HCT116 (cell line): Measurements from ENCODE around the gene POLK. TPM values are rescaled to one million over a fixed set of nuclear protein-coding genes. Genes with fewer than 3 reads are reported as not detected.

ENCODE experiments used
- ATAC-seq: fragments of 200-7000 bp; cut with Tn5 transposase; 2 replicates; pipeline ENCODE4 v1.9.1; 2020; ENCODE audit warnings: mild to moderate bottlenecking, moderate library complexity
- BruUV-seq: library from RNA; stranded (reverse); fragments of 400-500 nt; replicated peaks from 2 replicates; lab custom pipeline; 2021; lab: Mats Ljungman, UMichigan
- CTCF ChIA-PET: fragments of 300-600 bp; sonication (Branson Sonifier 250); formaldehyde crosslinking; loops from one replicate; lab custom pipeline; 2021; ENCODE audit warnings: antibody characterized with exemption; lab: Charles Lee
- POLR2A ChIA-PET: fragments of 300-600, 350-600 bp; sonication (Branson Sonifier 250); formaldehyde crosslinking; loops from one replicate; lab custom pipeline; 2021; ENCODE audit warnings: antibody characterized with exemption; lab: Charles Lee
- RAD21 ChIA-PET, 2 experiments: fragments of 300-600 bp; sonication (Branson Sonifier 250); formaldehyde crosslinking; loops; one replicate each; lab custom pipeline; 2023; ENCODE audit warnings: low total read pairs in 2 of 2; ENCODE audit not compliant: uncharacterized antibody in 2 of 2, unreplicated experiment in 2 of 2, low non-redundant PET in 1 of 2; lab: Charles Lee
- DNase-seq: peaks from one replicate; pipeline ENCODE4 v3.0.0-alpha.2; 2010; ENCODE audit warnings: low read depth, low spot score
- H2AFZ ChIP-seq: fragments of 200-600 bp; shearing (Covaris generic), sonication (generic); 2 replicates; pipeline ENCODE4 v1.6.1; 2017; ENCODE audit warnings: low read depth, mixed run types, mixed read lengths, antibody characterized with exemption, low read length; ENCODE audit not compliant: poor library complexity, severe bottlenecking
- H3K27ac ChIP-seq: 2 replicates; pipeline ENCODE4 v1.5.1; 2012; ENCODE audit warnings: low read depth, low read length
- H3K27me3 ChIP-seq: fragments of 200-600 bp; sonication (generic); 2 replicates; pipeline ENCODE4 v1.6.1; 2016; ENCODE audit warnings: mixed run types, low read length, mixed read lengths; ENCODE audit not compliant: insufficient read depth
- H3K36me3 ChIP-seq, 2 experiments: fragments of 200-500 bp in 1 of 2; fragments of 200-600 bp in 1 of 2; sonication (Bioruptor generic) in 1 of 2; sonication (generic) in 1 of 2; 2 replicates each; pipeline versions ENCODE4 v1.5.1 to v1.6.1; 2014 to 2016; ENCODE audit warnings: low read length in 2 of 2, inconsistent platforms in 1 of 2, mixed read lengths in 1 of 2, mixed run types in 1 of 2; ENCODE audit not compliant: insufficient read depth in 2 of 2, control insufficient read depth in 1 of 2
- H3K4me1 ChIP-seq, 2 experiments: fragments of 200-600 bp in 1 of 2; sonication (generic) in 1 of 2; 2 replicates each; pipeline versions ENCODE4 v1.5.1 to v1.6.1; 2012 to 2017; ENCODE audit warnings: low read length in 2 of 2, inconsistent platforms in 1 of 2, mild to moderate bottlenecking in 1 of 2, mixed read lengths in 1 of 2, mixed run types in 1 of 2, moderate library complexity in 1 of 2; ENCODE audit not compliant: insufficient read depth in 2 of 2, control insufficient read depth in 1 of 2
- H3K4me2 ChIP-seq: fragments of 200-600 bp; sonication (generic); 2 replicates; pipeline ENCODE4 v1.6.1; 2017; ENCODE audit warnings: mixed run types, low read length, mixed read lengths
- H3K4me3 ChIP-seq, 2 experiments: fragments of 200-600 bp in 1 of 2; sonication (generic) in 1 of 2; replicated peaks in 1 of 2; 2 replicates each; pipeline ENCODE4 v1.5.1; 2011 to 2016; ENCODE audit warnings: low read length in 2 of 2, control low read depth in 1 of 2, low read depth in 1 of 2, mild to moderate bottlenecking in 1 of 2, mixed read lengths in 1 of 2, mixed run types in 1 of 2
- H3K79me2 ChIP-seq: fragments of 200-600 bp; sonication (generic); 2 replicates; pipeline ENCODE4 v1.6.1; 2017; ENCODE audit warnings: mild to moderate bottlenecking, mixed run types, low read length, moderate library complexity, mixed read lengths; ENCODE audit not compliant: insufficient read depth
- H3K9ac ChIP-seq: fragments of 200-600 bp; sonication (generic); 2 replicates; pipeline ENCODE4 v1.6.1; 2016; ENCODE audit warnings: low read length, mixed read lengths
- H3K9me2 ChIP-seq: fragments of 200-600 bp; sonication (generic), shearing (Covaris generic); 2 replicates; pipeline ENCODE4 v1.6.1; 2017; ENCODE audit warnings: mixed run types, mild to moderate bottlenecking, moderate library complexity; ENCODE audit not compliant: insufficient read depth
- H3K9me3 ChIP-seq, 2 experiments: fragments of 200-500 bp in 1 of 2; fragments of 200-600 bp in 1 of 2; sonication (Bioruptor generic) in 1 of 2; sonication (generic) in 1 of 2; 2 replicates each; pipeline ENCODE4 v1.6.1; 2014 to 2017; ENCODE audit warnings: low read length in 2 of 2, mixed read lengths in 2 of 2, inconsistent platforms in 1 of 2, low read depth in 1 of 2, mild to moderate bottlenecking in 1 of 2, mixed run types in 1 of 2, moderate library complexity in 1 of 2; ENCODE audit not compliant: control insufficient read depth in 1 of 2, insufficient read depth in 1 of 2
- H4K20me1 ChIP-seq: fragments of 200-600 bp; sonication (generic), shearing (Covaris generic); 2 replicates; pipeline ENCODE4 v1.6.1; 2017; ENCODE audit warnings: mixed run types, mild to moderate bottlenecking, moderate library complexity; ENCODE audit not compliant: insufficient read depth
- CBX3 ChIP-seq: IDR thresholded peaks from 2 replicates; pipeline ENCODE4 v1.6.1; 2012; ENCODE audit warnings: low read depth
- EZH2 ChIP-seq: fragments of 200-600 bp; sonication (generic); IDR thresholded peaks from 2 replicates; pipeline ENCODE4 v1.6.1; 2017; ENCODE audit warnings: antibody characterized with exemption, mixed run types
- EZH2phosphoT487 ChIP-seq: fragments of 200-600 bp; IDR thresholded peaks from 2 replicates; pipeline ENCODE4 v1.6.1; 2018; ENCODE audit warnings: antibody characterized with exemption, borderline replicate concordance
- FOSL1 ChIP-seq: IDR thresholded peaks from 2 replicates; pipeline ENCODE4 v1.6.1; 2012; ENCODE audit warnings: low read depth
- POLR2AphosphoS5 ChIP-seq: IDR thresholded peaks from 2 replicates; pipeline ENCODE4 v1.6.1; 2011; ENCODE audit warnings: mild to moderate bottlenecking, low read depth, low read length, moderate library complexity
- SIN3A ChIP-seq: IDR thresholded peaks from 2 replicates; pipeline ENCODE4 v1.6.1; 2012; ENCODE audit warnings: low read depth
- SP1 ChIP-seq: IDR thresholded peaks from 2 replicates; pipeline ENCODE4 v1.6.1; 2012; ENCODE audit warnings: low read depth
- SRF ChIP-seq: IDR thresholded peaks from 2 replicates; pipeline ENCODE4 v1.6.1; 2012; ENCODE audit warnings: low read depth
- YY1 ChIP-seq: IDR thresholded peaks from 2 replicates; pipeline ENCODE4 v1.6.1; 2011; ENCODE audit warnings: low read length, low read depth, moderate library complexity, mild to moderate bottlenecking; ENCODE audit not compliant: insufficient replicate concordance; ENCODE audit errors: extremely low read depth
- ZFX ChIP-seq: fragments of 450-650 bp; IDR thresholded peaks from 2 replicates; pipeline ENCODE4 v1.6.1; 2017
- intact Hi-C: fragments of 100-400 bp; cut with micrococcal nuclease; formaldehyde crosslinking; loops from 2 replicates; pipeline ENCODE4 v1.10.0; 2022
- total RNA-seq: library from RNA; stranded (reverse); gene quantifications from one replicate; pipeline ENCODE4 v1.2.1, GENCODE V29; 2021; ENCODE audit not compliant: unreplicated experiment
- TF ChIP-seq, protein P1 (sequence below): IDR thresholded peaks from 2 replicates; pipeline ENCODE4 v1.6.1; 2012
- TF ChIP-seq, protein P2 (sequence below): IDR thresholded peaks from 2 replicates; pipeline ENCODE4 v1.6.1; 2012; ENCODE audit warnings: low read depth
- TF ChIP-seq, protein P3 (sequence below), 3 experiments: fragments of 200-600 bp in 1 of 3; sonication (generic) in 1 of 3; IDR thresholded peaks in 2 of 3; conservative IDR thresholded peaks in 1 of 3; 2 replicates each; pipeline ENCODE4 v1.5.1; 2012 to 2017; ENCODE audit warnings: low read depth in 2 of 3, low read length in 2 of 3, antibody characterized with exemption in 1 of 3, borderline replicate concordance in 1 of 3, control low read depth in 1 of 3, mild to moderate bottlenecking in 1 of 3, mixed read lengths in 1 of 3, mixed run types in 1 of 3, moderate library complexity in 1 of 3; ENCODE audit not compliant: insufficient read depth in 1 of 3

Gene POLK
- total RNA-seq, 1 experiment from 2014 or later = 17.3 TPM

DNA sequence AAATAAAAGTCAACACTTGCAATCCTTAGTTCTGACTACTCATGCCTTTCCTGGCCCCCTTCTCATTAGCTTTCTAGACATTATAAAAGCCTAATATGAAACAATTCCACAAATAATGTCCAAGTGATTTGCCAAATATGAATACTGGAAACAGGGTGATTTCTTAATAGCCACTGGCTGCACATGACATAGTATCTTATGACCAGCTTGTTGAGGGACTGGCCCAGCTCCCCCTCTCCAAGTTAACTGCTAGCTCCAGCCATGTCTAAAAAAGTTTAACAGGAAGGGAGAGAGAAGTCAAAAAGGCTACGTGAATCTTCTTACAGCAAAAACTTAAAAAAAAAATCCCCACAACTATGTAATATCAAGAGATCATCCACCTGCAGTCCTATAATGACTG, 1.7 kb upstream of the POLK start:
- RAD21 ChIA-PET = interaction anchor here in 1 of 2 experiments (1.0 kb wide), 1 partner anchor 37 kb away, joined by 3 read pairs; no protein-coding TSS in a partner anchor
- Histone ChIP-seq H2AFZ (no peak overlapping the region), H3K4me2 (peak overlapping the region; percentile 93), H3K27me3 (no peaks in the 10 kb centered on the region), H3K9me3 (no peaks in the 10 kb centered on the region), H3K36me3 (no peaks in the 10 kb centered on the region), H3K9ac (peak overlapping the region; percentile 79; the same call in 1 of the 2 replicates), H3K4me3 (peak overlapping the region; percentile 83 to 90), H3K79me2 (peaks cover 68% of the 10 kb centered on the region), H3K27ac (no peak overlapping the region), H4K20me1 (peaks cover 3% of the 10 kb centered on the region; the same call in 1 of the 2 replicates), H3K9me2 (no peaks in the 10 kb centered on the region), H3K4me1 (peaks cover 7 to 18% of the 10 kb centered on the region in 2 experiments; a peak in 3 of 4 replicates)
- POLR2A ChIA-PET = no interaction called here
- TF ChIP-seq EZH2 (no peak), SP1 (no peak), EZH2phosphoT487 (no peak), POLR2AphosphoS5 (no peak), FOSL1 (no peak), YY1 (no peak), ZFX (no peak), SIN3A (no peak), CBX3 (no peak), SRF (no peak)
- TF ChIP-seq, protein P1, sequence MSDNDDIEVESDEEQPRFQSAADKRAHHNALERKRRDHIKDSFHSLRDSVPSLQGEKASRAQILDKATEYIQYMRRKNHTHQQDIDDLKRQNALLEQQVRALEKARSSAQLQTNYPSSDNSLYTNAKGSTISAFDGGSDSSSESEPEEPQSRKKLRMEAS = no peak
- TF ChIP-seq, protein P2, sequence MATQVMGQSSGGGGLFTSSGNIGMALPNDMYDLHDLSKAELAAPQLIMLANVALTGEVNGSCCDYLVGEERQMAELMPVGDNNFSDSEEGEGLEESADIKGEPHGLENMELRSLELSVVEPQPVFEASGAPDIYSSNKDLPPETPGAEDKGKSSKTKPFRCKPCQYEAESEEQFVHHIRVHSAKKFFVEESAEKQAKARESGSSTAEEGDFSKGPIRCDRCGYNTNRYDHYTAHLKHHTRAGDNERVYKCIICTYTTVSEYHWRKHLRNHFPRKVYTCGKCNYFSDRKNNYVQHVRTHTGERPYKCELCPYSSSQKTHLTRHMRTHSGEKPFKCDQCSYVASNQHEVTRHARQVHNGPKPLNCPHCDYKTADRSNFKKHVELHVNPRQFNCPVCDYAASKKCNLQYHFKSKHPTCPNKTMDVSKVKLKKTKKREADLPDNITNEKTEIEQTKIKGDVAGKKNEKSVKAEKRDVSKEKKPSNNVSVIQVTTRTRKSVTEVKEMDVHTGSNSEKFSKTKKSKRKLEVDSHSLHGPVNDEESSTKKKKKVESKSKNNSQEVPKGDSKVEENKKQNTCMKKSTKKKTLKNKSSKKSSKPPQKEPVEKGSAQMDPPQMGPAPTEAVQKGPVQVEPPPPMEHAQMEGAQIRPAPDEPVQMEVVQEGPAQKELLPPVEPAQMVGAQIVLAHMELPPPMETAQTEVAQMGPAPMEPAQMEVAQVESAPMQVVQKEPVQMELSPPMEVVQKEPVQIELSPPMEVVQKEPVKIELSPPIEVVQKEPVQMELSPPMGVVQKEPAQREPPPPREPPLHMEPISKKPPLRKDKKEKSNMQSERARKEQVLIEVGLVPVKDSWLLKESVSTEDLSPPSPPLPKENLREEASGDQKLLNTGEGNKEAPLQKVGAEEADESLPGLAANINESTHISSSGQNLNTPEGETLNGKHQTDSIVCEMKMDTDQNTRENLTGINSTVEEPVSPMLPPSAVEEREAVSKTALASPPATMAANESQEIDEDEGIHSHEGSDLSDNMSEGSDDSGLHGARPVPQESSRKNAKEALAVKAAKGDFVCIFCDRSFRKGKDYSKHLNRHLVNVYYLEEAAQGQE = no peak
- TF ChIP-seq, protein P3, sequence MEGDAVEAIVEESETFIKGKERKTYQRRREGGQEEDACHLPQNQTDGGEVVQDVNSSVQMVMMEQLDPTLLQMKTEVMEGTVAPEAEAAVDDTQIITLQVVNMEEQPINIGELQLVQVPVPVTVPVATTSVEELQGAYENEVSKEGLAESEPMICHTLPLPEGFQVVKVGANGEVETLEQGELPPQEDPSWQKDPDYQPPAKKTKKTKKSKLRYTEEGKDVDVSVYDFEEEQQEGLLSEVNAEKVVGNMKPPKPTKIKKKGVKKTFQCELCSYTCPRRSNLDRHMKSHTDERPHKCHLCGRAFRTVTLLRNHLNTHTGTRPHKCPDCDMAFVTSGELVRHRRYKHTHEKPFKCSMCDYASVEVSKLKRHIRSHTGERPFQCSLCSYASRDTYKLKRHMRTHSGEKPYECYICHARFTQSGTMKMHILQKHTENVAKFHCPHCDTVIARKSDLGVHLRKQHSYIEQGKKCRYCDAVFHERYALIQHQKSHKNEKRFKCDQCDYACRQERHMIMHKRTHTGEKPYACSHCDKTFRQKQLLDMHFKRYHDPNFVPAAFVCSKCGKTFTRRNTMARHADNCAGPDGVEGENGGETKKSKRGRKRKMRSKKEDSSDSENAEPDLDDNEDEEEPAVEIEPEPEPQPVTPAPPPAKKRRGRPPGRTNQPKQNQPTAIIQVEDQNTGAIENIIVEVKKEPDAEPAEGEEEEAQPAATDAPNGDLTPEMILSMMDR (IDR thresholded peaks at IDR 0.05 in 2 of 3, conservative IDR thresholded peaks at IDR 0.05 in 1 of 3; ENCODE audit: borderline replicate concordance in 1 of 3, insufficient read depth in 1 of 3, low read depth in 2 of 3, low read length in 2 of 3) = no peak
- no TSS peak for BruUV-seq
- ATAC-seq = no peak
- DNase-seq = no peak
- intact Hi-C loops = loop anchor here (5.0 kb wide), 2 partner anchors 57 to 173 kb away; partner anchors contain the start of gene HMGCR
- CTCF ChIA-PET = no interaction called here
